HepG2 (cell line): ENCODE results near the gene NYNRIN. TPM values are rescaled to one million over a fixed set of nuclear protein-coding genes. Genes with fewer than 3 reads are reported as not detected.

Experiments
- ATAC-seq: fragments of 200-7000 bp; cut with Tn5 transposase; 3 replicates; pipeline ENCODE4 v1.9.1; 2020; ENCODE audit warnings: mild to moderate bottlenecking, moderate library complexity
- BruUV-seq: library from RNA; stranded (reverse); fragments of 400-500 nt; replicated peaks from 2 replicates; lab custom pipeline; 2021; lab: Mats Ljungman, UMichigan
- CTCF ChIA-PET: fragments of 300-600 bp; formaldehyde crosslinking; extraction: SDS; loops from one replicate; lab custom pipeline; 2021; ENCODE audit warnings: low total read pairs, inconsistent platforms, low intra/inter-chr PET ratio; lab: Yijun Ruan, JAX
- POLR2A ChIA-PET: fragments of 350-600 bp; sonication (Branson Sonifier 250); formaldehyde crosslinking; loops from one replicate; lab custom pipeline; 2020; ENCODE audit warnings: antibody characterized with exemption, inconsistent platforms; lab: Yijun Ruan, JAX
- DNase-seq: peaks from one replicate; pipeline ENCODE4 v3.0.0-alpha.2; 2015; ENCODE audit warnings: low spot score
- FAIRE-seq: peaks from 3 replicates; lab custom pipeline; 2011; peaks lifted over from hg19 to GRCh38; lab: Jason Lieb, UNC
- H2AFZ ChIP-seq: one replicate; pipeline ENCODE4 v1.6.1; 2011; ENCODE audit warnings: low read length, inconsistent platforms
- H3K27ac ChIP-seq: fragments of 300-600 bp; 3 replicates; pipeline ENCODE4 v1.8.0; 2011; ENCODE audit warnings: mixed run types, mild to moderate bottlenecking, mixed read lengths, low read length, inconsistent platforms; ENCODE audit not compliant: insufficient read depth; ENCODE audit errors: extremely low read length
- H3K27me3 ChIP-seq, 2 experiments: fragments of 200-600 bp in 1 of 2; 2 replicates in 1 of 2; 3 replicates in 1 of 2; pipeline versions ENCODE4 v1.6.0 to v1.8.0; 2011; ENCODE audit warnings: low read length in 2 of 2, mild to moderate bottlenecking in 2 of 2, moderate library complexity in 2 of 2, inconsistent platforms in 1 of 2; ENCODE audit not compliant: insufficient read depth in 2 of 2, control insufficient read depth in 1 of 2
- H3K36me3 ChIP-seq, 2 experiments: fragments of 200-600 bp in 1 of 2; replicated peaks in 1 of 2; 2 replicates in 1 of 2; 3 replicates in 1 of 2; pipeline versions ENCODE4 v1.5.1 to v1.8.0; 2011; ENCODE audit warnings: low read length in 2 of 2, inconsistent platforms in 1 of 2; ENCODE audit not compliant: insufficient read depth in 2 of 2, control insufficient read depth in 1 of 2
- H3K4me1 ChIP-seq: 2 replicates; pipeline ENCODE4 v1.5.1; 2012; ENCODE audit warnings: low read length, inconsistent platforms; ENCODE audit not compliant: insufficient read depth
- H3K4me2 ChIP-seq: 2 replicates; pipeline ENCODE4 v1.6.0; 2011; ENCODE audit warnings: low read depth, low read length, inconsistent platforms
- H3K4me3 ChIP-seq, 3 experiments: fragments of 200-600 bp in 1 of 3; sonication (generic), shearing (Covaris generic) in 1 of 3; replicated peaks in 1 of 3; 2 replicates each; pipeline ENCODE4 v1.5.1; 2011 to 2016; ENCODE audit warnings: low read length in 3 of 3, inconsistent platforms in 2 of 3, low read depth in 2 of 3, mild to moderate bottlenecking in 2 of 3, control low read depth in 1 of 3, mixed read lengths in 1 of 3; ENCODE audit not compliant: insufficient read depth in 1 of 3
- H3K79me2 ChIP-seq: one replicate; pipeline ENCODE4 v1.6.1; 2011; ENCODE audit warnings: low read length, inconsistent platforms; ENCODE audit not compliant: insufficient read depth
- H3K9ac ChIP-seq: 2 replicates; pipeline ENCODE4 v1.6.0; 2011; ENCODE audit warnings: mild to moderate bottlenecking, low read depth, low read length, inconsistent platforms; ENCODE audit not compliant: insufficient read depth
- H3K9me3 ChIP-seq: 2 replicates; pipeline ENCODE4 v1.5.1; 2012; ENCODE audit warnings: mild to moderate bottlenecking, low read length
- H4K20me1 ChIP-seq: 2 replicates; pipeline ENCODE4 v1.6.0; 2011; ENCODE audit warnings: inconsistent platforms, mild to moderate bottlenecking, low read length, moderate library complexity; ENCODE audit not compliant: insufficient read depth
- NCOA2 ChIP-seq: sonication (generic); formaldehyde crosslinking; IDR thresholded peaks from 2 replicates; pipeline ENCODE4 v1.8.0; 2022; ENCODE audit warnings: inconsistent platforms
- NKX3-1 ChIP-seq: sonication (generic); formaldehyde crosslinking; IDR thresholded peaks from 2 replicates; pipeline ENCODE4 v1.5.0; 2020; ENCODE audit warnings: missing genetic modification reagents
- PAF1 ChIP-seq: IDR thresholded peaks from 2 replicates; pipeline ENCODE4 v1.6.1; 2016; ENCODE audit warnings: missing genetic modification reagents, missing compliant biosample characterization
- SP1 ChIP-seq, 2 experiments: fragments of 450-650 bp in 1 of 2; sonication (generic) in 1 of 2; formaldehyde crosslinking in 1 of 2; IDR thresholded peaks; 2 replicates each; pipeline versions ENCODE4 v1.4.0 to v1.6.1; 2016 to 2020; ENCODE audit warnings: missing genetic modification reagents in 1 of 2
- ZNF10 ChIP-seq: sonication (generic); formaldehyde crosslinking; IDR thresholded peaks from 2 replicates; pipeline ENCODE4 v1.4.0; 2020; ENCODE audit warnings: mild to moderate bottlenecking, low read depth, missing genetic modification reagents, borderline replicate concordance
- ZNF329 ChIP-seq: sonication (generic); formaldehyde crosslinking; IDR thresholded peaks from 2 replicates; pipeline ENCODE4 v1.9.0; 2021; ENCODE audit warnings: low read depth, mild to moderate bottlenecking, missing genetic modification reagents
- WGBS: methylation state at CpG from one replicate; pipeline ENCODE4 v1.1.6; 2017; ENCODE audit warnings: low lambda C conversion rate; 5-methylcytosine and 5-hydroxymethylcytosine counted together
- in situ Hi-C: cut with HindIII; loops from 2 replicates; pipeline ENCODE4 v1.10.0; 2017; ENCODE audit warnings: low pct_unique_long_range_greater_than_20kb; ENCODE audit not compliant: extremely low pct_ligation_motif_present
- intact Hi-C: fragments of 100-400 bp; cut with micrococcal nuclease; formaldehyde crosslinking; loops from one replicate; pipeline ENCODE4 v1.10.0; 2022; ENCODE audit not compliant: unreplicated experiment
- polyA plus RNA-seq, 8 experiments: library from polyadenylated mRNA; depleted of rRNA in 3 of 8; stranded (reverse) in 7 of 8; unstranded in 1 of 8; fragments of >200 nt; fragmentation: Illumina TruSeq in 4 of 8; extraction: Trizol in 4 of 8; gene quantifications; 2 replicates each; pipeline versions ENCODE4 v1.2.1 to v1.2.3, GENCODE V29; 2011 to 2016; ENCODE audit warnings: low read depth in 4 of 8, missing spikeins in 1 of 8, mixed read lengths in 1 of 8; ENCODE audit not compliant: insufficient read depth in 1 of 8
- total RNA-seq, 5 experiments: library from RNA; depleted of rRNA; stranded (reverse); fragments of >200 nt; fragmentation: Illumina TruSeq; extraction: Trizol; gene quantifications; 2 replicates each; pipeline ENCODE4 v1.2.3, GENCODE V29; 2016; ENCODE audit warnings: low read depth in 1 of 5
- TF ChIP-seq, protein P1 (sequence below): IDR thresholded peaks from 2 replicates; pipeline ENCODE4 v1.6.1; 2016; ENCODE audit warnings: mild to moderate bottlenecking, missing biosample characterization, missing genetic modification reagents
- TF ChIP-seq, protein P2 (sequence below): sonication (generic); formaldehyde crosslinking; IDR thresholded peaks from 2 replicates; pipeline ENCODE4 v1.4.0; 2020; ENCODE audit warnings: missing genetic modification reagents; ENCODE audit errors: not compliant biosample characterization
- TF ChIP-seq, protein P3 (sequence below): sonication (generic); formaldehyde crosslinking; IDR thresholded peaks from 2 replicates; pipeline ENCODE4 v1.4.0; 2020; ENCODE audit warnings: mild to moderate bottlenecking, missing genetic modification reagents, borderline replicate concordance

Gene NYNRIN
- total and polyA plus RNA-seq, 2 of the 13 experiments (the other 11 are each of a cell fraction or from before 2014, with no cell fraction given): 0.63 to 1.1 TPM

DNA sequence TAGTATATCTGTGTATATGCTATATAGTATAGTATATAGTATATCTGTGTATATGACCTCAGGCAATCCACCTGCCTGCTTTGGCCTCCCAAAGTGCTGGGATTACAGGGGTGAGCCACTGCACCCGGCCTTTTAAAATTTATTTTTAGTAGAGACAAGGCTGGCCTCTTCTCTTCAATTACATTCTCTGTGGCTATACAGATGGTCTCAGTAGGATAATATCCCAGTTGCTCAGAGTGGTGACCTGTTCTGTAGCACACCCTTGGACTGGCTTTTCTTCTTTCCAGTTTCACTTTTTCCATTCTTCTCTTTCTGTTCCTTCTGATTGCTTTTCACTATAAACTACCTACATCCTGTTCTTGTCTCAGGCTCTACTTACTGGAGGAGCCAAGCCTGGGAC is 34.0 kb upstream of the NYNRIN start:
- CTCF ChIA-PET: interaction anchor here (1.4 to 7.9 kb wide), 6 partner anchors 31 to 78 kb away, joined by 4 to 295 read pairs (median 20); partner anchors contain the start of genes ADCY4, CBLN3, KHNYN and SDR39U1
- H3K4me3 ChIP-seq: no peak overlapping the region
- TF ChIP-seq SP1 (IDR thresholded peaks at IDR 0.05): no peak
- TF ChIP-seq SP1 (CRISPR knock-in tag; IDR thresholded peaks at IDR 0.05): no peak
- TF ChIP-seq, protein P1, sequence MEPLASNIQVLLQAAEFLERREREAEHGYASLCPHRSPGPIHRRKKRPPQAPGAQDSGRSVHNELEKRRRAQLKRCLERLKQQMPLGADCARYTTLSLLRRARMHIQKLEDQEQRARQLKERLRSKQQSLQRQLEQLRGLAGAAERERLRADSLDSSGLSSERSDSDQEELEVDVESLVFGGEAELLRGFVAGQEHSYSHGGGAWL (CRISPR knock-in tag): no peak
- TF ChIP-seq NKX3-1 (CRISPR knock-in tag): no peak
- TF ChIP-seq ZNF329 (CRISPR knock-in tag): no peak
- TF ChIP-seq, protein P2, sequence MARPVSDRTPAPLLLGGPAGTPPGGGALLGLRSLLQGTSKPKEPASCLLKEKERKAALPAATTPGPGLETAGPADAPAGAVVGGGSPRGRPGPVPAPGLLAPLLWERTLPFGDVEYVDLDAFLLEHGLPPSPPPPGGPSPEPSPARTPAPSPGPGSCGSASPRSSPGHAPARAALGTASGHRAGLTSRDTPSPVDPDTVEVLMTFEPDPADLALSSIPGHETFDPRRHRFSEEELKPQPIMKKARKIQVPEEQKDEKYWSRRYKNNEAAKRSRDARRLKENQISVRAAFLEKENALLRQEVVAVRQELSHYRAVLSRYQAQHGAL (CRISPR knock-in tag): no peak
- no peak for TF ChIP-seq ZNF10
- TF ChIP-seq PAF1 (CRISPR knock-in tag): no peak
- TF ChIP-seq NCOA2 (CRISPR knock-in tag): no peak
- TF ChIP-seq, protein P3, sequence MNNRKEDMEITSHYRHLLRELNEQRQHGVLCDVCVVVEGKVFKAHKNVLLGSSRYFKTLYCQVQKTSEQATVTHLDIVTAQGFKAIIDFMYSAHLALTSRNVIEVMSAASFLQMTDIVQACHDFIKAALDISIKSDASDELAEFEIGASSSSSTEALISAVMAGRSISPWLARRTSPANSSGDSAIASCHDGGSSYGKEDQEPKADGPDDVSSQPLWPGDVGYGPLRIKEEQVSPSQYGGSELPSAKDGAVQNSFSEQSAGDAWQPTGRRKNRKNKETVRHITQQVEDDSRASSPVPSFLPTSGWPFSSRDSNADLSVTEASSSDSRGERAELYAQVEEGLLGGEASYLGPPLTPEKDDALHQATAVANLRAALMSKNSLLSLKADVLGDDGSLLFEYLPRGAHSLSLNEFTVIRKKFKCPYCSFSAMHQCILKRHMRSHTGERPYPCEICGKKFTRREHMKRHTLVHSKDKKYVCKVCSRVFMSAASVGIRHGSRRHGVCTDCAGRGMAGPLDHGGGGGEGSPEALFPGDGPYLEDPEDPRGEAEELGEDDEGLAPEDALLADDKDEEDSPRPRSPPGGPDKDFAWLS: no peak
- ATAC-seq (no peak), DNase-seq (no peak), FAIRE-seq (no peak)
- intact Hi-C loops: loop anchor here (1.0 to 5.0 kb wide), 5 partner anchors 32 to 197 kb away; no protein-coding TSS in a partner anchor
- no peak overlapping the region for H2AFZ ChIP-seq
- no peak overlapping the region for H3K9ac ChIP-seq
- H3K27ac ChIP-seq: no peak overlapping the region
- no peak overlapping the region for H3K4me2 ChIP-seq
- in situ Hi-C loops: loop anchor here (5.0 kb wide), 1 partner anchor 67 kb away; no protein-coding TSS in a partner anchor
- no peaks in the 10 kb centered on the region for H4K20me1 ChIP-seq
- H3K27me3 ChIP-seq: peaks cover 13 to 34% of the 10 kb centered on the region in 2 experiments
- no peaks in the 10 kb centered on the region for H3K79me2 ChIP-seq
- POLR2A ChIA-PET: interaction anchor here (1.1 to 2.3 kb wide), 6 partner anchors 27 to 94 kb away, joined by 3 to 90 read pairs (median 16); partner anchors contain the start of genes CBLN3, KHNYN, RABGGTA and SDR39U1
- no peaks in the 10 kb centered on the region for H3K9me3 ChIP-seq
- no TSS peak for BruUV-seq
- peaks cover 26% of the 10 kb centered on the region for H3K4me1 ChIP-seq
- no peaks in the 10 kb centered on the region for H3K36me3 ChIP-seq
- WGBS: 23% methylated on average over 1 of the region's 1 CpG
